ENCODE data around the gene DYNC1I2. TPM values are rescaled to one million over a fixed set of nuclear protein-coding genes. Genes with fewer than 3 reads are reported as not detected.
A peak's percentile ranks its signal among the peaks of the same experiment; 100 is the strongest.

Gene DYNC1I2
- 136 TPM for polyA plus RNA-seq (2013, experiment 1 of 2; ENCODE audit: insufficient read length)
- 126 TPM for polyA plus RNA-seq (2013, experiment 2 of 2; ENCODE audit: insufficient read length)

DNA sequence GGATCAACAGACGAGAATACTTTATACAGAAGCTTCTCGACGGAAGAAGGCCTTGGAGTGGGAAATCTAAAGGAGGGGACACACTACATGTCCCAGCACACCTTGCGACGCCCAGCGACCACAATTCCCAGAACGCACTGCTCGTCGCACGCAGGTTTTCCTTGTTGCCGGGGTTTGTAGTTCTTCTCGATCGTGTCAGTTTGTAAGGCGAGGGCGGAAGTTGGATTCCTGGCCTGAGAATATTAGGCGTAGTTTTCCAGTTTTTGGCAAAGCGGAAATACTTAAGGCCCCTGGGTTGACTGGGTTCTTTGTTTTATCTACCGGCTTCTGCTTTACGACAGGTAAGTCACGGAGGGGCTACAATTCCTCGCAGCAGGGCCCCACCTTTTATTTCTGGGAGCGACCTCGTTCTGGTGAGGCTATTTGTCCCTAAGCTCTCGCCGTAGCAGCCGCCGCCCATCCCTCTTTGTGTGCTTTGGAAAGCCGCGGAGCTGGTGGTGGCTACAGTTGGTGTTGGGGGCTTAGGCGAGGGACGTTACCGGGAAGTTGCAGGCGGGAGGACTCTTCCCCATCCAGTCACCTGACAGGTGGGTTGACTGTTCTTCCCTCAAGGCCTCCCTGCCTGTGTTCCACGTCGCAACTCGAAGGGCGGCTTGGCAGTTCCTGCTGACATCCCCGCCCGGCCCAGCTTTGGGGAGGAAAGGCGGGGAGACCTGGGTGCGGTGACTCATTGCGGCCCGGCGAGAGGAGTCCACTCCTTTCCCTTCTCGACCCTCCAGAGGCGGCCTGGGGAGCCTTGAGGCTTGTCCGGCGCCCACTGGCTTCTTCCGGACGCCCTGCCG, at the start of gene DYNC1I2:
TSS of gene DYNC1I2 (plus strand) at position 183 of the 842 bp plus-strand sequence. CDS start 2,687 bp downstream, outside the sequence.
- peak; percentile 98 for DNase-seq

DNA sequence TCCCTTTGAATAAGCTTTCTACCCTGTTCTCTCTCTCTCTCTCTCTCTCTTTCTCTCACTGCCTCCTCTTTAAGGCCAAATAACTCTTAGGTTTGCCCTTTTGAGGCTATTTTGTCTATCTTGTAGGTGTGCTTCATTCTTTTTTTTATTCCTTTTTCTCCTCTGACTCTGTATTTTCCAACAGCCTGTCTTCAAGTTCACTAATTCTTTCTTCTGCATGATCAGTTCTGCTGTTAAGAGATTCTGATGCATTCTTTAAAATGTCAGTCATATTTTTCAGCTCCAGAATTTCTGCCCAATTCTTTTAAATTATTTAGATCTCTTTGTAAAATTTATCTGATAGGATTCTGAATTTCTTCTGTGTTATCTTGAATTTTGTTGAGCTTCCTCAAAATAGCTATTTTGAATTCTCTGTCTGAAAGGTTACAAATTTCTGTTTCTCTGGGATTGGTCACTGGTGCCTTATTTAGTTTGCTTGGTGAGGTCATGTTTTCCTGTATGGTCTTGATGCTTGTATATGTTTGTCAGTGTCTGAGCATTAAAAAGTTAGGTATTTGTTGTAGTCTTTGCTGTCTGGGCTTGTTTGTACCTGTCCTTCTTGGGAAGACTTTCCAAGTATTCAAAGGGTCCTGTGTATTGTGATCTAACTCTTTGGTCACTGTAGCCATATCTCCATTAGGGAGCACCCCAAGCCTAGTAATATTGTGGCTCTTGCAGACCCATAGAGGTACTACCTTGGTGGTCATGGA, 35.4 kb upstream of the DYNC1I2 start:
- no peak for DNase-seq

DNA sequence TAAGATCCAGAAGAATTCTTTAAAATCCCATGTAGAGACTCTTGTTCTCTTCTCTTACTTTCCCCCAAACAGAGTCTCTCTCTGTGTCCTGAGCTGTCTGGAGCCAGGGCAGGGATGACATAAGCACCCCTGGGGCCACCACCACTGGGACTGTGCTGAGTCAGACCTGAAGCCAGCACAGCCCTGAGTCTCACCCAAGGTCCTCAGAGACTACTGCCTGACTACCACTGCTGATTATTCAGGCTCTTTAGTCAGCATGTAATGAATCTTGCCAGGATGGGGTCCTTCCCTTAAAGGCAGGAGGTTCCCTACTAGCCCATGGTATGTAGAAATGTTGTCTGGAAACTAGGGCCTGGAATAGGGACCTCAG, 34.9 kb upstream of the DYNC1I2 start:
- DNase-seq, result peak; percentile 92

DNA sequence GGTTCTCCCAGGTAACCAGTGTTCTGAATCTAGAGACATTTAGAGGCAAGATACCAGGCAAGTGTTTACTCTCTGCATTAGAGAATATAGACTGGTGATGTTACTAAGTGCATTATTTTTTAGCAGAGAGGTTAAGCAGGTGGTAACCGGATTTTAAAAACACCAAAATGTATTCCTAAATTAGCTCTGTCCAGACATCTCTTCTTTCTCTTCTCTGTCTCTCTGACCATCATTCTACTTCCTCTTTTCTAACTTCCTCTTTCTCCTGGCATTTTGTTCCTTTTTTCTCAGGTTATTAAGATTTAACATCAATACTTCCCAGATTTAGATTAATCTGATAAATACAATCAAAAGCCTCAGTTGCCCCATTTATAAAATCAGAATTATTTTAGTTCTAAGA, 31.7 kb upstream of the DYNC1I2 start:
- no peak for DNase-seq

DNA sequence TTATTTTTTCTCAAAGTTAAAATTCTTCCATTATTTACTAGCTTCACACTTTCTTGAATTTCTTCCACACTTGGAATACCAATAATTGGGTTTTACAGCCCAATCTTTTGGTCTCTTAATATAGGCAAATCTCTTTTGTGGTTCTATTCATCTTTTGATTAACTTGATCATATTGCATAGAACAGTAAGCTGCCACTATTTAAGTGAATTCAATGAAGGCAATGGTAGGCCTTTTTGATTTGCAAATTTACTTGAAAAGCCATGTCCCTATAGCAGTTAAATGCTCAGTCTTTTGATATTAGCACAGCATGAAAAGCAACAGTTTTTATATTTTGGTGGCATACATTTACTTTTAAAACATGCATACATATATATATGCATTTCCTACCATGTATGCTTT, 20.2 kb upstream of the DYNC1I2 start:
- no peak for DNase-seq

DNA sequence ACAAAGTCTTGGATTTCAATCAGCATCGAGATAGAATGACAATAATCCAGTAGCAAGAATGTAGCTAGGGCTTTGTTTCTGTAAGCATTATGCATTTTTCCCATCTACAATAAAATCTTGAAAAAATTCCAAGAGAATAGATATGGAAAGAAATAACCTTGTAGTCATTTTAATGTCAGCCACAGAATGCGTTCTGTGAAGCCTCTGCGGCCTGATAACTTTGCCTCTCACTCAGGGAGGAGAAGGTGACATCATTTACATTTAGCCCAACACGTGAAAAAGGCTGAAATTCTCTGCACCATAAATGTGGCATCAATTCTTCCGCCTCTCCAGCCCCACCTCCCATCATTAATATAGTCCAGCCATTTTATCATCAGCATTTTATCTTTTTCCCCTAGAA, 19.1 kb upstream of the DYNC1I2 start:
- no peak for DNase-seq

DNA sequence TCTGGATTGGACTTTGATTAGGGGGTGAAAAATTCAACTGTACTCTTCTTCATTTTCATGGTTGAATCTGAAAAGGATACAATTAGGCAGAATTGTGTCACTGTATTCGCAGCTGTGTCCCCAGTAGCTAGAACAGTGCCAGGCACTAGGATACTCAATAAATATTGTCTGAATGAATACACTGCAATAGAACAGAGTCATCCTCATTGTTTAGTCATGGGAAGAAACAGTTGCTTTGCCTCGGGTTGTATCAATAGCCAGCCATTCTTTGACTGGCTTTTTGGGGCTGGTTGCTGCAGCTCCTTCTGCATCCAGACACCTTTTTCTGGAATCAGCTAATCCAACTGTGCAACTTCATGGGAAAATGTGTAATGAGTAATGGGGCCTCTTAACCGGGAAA, 18.1 kb upstream of the DYNC1I2 start:
- DNase-seq, result no peak

DNA sequence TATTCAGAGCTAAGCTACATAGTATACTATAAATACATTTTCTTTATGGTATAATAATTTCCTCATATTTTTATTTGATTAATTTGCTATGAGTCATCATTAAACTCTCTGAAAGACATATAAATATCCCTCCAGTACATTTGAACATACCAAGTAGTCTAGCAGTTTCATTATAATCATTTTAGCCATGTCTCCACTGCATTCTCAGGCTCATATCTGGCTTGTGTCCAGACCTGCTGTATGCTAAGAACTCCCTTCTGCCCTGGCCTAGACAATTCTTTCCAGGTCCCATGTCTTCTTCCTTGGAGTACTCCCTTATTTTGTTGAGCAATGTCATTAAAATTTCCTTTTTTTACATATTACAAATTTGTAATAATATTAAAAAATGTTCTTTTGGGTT, 16.6 kb upstream of the DYNC1I2 start:
- peak; percentile 80 for DNase-seq

DNA sequence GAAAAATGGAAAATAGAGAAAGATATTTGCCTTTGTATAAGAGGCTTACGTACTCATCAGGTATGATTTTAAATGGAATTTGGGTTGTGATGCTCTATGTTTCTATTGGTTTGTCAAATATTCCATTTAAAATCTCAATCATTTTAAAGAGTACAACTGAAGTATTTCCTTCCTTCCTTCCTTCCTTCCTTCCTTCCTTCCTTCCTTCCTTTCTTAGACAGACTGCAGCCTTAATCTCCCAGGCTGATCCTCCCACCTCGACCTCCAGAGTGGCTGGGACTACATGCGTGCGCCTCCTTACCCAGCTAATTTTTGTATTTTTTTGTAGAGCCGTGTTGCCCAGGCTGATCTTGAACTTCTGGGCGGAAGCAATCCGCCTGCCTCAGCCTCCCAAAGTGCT, 15.4 kb upstream of the DYNC1I2 start:
- DNase-seq, result no peak

DNA sequence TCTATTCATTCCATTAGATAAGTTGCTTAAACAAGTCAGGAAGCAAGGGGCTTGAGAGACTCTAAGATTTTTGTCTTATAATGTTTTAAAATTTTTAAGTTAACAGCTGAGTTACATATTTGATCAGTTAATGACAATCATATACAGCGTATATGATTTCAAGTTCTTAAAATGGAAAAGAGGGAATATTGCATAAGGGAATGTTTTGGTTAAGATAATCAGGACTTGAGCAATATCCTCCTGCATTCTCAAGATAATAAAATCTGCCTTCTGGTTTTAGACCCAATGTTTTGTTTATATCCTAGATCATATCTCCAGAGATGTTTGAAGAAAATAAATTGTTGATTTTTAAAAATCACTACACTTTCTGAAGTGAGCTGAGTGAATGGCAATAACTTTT, 13.4 kb upstream of the DYNC1I2 start:
- no peak for DNase-seq

DNA sequence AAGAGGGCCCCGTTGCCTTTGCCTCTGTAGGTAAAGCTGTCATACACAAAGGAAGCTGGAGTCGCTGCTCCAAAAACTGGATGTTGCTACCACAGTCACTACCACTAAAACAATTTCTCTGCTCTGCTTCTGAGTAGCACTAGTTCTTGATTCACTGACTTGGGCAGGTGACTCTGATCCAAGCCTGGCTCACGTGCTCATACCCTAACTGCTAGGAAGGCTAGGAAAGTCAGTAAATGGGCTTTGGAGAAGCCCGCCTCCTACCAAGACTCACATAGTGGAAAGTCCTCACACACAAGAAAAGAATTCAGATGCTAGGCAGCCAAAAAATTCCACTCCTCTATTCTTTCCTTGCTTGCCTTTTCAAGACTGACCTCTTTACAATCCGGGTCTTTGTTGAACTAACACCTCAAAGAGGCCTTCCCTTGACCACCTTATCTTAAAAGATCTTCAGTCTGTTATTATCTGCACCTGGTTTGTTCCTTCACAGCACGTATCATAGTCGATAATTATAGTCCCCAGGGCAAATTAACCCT, 11.4 kb upstream of the DYNC1I2 start:
- DNase-seq, result no peak

DNA sequence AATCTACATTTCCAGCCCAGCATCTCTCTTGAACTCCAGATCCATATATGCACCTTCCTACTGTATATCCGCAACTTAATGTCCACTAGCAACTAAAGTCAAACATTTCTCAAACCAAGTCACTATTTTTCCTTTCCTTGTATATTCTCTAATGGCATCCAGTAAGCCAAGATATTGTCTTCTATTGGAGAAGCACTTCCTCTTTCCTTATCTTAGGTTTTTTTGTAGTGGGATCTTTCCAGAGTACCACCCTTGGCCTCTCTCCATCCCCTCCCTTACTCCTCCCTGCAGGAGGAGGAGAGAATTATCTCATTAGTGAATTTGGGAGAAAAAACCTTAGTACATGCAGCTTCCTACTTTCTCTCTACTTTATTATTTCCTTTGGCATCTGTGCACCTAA, 8.7 kb upstream of the DYNC1I2 start:
- no peak for DNase-seq

DNA sequence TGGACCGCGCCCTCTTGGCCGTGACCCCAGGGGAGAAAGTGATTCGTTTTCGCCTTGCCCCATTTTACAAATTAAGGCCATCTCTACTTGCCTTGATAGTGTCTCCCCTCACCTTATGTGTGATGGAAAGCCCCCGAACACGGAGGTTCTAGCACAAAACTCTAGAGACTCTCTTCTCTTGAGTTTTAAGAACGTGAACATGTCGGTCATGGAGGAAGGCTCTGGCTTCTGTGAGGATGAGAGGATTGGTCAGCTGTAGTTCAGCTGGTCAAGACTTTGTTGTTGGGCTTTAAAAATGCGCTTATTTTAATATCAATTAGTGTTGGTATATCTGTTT, 828 bp downstream of the DYNC1I2 start:
- DNase-seq, result no peak

DNA sequence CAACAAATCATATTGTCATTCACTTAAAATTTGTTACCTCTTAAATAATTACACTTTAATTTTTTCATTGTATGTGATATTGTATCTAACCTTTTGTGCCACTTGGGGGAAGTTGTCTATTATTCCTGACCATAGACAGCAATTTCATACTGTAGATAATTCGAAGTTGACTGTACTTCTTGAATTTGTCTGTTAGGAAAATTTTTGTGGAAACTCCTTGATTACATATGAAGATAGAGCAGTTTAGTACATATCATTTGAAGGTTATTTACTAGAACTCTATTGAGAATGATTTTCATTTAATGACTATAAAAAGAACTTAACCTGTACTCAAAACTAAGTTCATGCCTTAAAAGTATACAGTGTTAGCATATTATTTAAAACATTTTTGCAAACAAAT, 5.1 kb downstream of the DYNC1I2 start:
- no peak for DNase-seq

DNA sequence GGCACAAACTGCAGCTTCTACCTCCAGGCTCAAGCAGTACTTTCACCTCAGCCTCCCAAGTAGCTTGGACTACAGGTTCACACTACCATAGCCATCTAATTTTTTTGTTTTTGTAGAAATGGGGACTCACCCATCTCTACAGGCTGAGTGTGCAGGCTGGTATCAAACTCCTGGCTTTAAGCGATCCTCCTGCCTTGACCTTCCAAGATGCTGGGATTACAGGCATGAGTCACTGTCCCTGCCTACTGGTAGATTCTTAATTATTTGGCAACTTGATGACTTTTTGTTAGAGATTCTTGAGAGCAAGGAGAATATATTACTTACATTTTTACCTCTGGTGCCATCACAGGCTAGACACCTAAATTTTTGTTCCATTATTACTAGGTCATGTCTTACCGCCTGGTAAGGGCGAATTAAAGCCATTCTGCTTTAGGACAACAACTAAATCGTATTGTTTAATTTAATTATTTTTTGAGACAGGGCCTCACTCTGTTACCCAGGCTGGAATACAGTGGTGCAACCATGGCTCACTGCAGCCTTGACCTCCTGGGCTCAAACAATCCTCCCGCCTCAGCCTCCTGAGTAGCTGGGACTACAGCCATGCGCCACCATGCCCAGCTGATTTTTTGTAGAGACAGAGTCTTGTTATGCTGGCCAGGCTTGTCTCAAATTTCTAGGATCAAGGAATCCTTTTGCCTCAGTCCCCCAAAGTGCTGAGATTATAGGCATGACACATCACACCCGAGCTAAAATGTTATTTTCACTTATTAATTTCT, 15.7 kb downstream of the DYNC1I2 start:
- peak; percentile 23 for DNase-seq

DNA sequence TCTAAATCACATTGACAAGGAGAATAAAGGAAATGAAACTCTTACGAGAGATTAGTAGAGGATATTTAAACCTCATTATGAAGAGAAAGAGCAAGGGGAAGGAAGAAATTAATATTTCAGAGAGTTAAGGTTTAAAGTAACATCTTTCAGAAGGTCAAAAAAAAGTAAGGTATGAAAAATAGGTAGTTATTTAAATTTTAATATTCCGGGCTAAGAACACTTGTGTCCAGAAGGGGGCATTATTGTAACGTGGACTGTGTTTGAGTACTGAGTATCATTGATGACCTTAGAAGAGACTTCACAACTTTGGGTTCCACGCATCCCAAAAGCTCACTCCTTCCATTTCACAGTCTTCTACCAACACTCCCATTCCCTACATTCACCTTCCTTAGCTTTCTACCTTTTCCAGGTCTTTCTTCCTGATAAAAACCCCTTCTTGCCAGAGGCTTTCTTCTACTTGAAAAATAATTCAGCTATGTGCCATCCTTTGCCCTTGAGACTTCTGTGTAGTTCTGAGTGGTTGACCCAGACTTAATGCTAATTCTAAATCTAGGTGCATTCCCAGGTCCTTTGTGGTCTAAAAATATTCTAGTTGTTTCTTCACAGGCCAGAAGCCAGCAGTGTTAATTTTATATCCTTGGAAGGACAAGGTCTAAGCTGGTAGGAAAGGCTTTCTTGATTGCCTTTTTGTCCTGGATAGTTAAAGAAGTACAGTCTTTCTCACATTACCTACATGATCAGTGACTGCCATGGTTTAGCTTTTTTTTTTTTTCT, 16.5 kb downstream of the DYNC1I2 start:
- peak; percentile 27 for DNase-seq

DNA sequence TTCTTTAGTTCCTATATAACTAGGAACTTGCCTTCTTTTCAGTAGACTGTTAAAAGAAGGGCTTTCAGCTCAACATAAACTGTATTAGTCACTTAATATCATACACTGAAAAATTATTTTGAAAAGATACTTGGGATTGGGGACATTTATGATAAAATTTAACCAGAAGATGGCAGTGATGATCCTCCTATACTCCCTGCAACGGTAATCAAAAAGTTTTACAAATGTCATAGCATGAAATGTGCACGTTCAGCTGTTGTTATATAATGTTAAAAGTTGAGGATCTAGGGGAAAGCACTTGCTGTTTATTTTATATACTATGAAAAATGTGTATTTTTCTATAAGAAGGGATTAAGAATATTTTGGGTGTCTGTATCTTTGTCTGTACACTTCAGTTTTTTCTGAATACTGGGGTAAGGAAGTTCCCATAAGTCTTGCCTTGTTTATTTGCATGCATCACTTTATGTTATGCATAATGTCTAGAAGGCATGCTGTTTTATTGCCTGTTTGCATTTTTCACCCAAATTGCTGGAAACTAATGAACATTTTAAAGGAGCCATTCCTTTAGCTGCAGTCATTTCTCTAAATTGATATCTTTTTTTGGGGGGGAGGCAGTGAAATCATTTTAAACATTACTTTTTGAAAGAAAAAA, 19.0 kb downstream of the DYNC1I2 start:
- DNase-seq, result peak; percentile 33

DNA sequence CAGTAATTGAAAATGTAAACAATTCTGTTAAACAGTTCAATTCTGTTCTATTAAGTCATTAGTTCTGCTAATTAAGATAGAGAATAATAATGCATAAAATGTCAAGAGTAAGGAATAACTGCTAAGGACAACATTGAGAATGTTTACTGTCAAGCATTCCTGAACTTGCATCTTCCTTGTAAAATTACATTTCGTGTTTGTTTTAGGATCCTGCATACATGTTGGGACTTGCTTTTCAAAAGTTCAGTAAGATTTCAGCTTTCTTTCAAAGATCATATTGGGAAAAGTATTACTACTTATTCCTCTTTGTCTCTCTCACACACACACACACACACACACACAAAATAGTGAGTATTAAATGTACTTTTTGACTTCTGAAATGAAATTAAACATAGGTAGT, 20.5 kb downstream of the DYNC1I2 start:
- no peak for DNase-seq

DNA sequence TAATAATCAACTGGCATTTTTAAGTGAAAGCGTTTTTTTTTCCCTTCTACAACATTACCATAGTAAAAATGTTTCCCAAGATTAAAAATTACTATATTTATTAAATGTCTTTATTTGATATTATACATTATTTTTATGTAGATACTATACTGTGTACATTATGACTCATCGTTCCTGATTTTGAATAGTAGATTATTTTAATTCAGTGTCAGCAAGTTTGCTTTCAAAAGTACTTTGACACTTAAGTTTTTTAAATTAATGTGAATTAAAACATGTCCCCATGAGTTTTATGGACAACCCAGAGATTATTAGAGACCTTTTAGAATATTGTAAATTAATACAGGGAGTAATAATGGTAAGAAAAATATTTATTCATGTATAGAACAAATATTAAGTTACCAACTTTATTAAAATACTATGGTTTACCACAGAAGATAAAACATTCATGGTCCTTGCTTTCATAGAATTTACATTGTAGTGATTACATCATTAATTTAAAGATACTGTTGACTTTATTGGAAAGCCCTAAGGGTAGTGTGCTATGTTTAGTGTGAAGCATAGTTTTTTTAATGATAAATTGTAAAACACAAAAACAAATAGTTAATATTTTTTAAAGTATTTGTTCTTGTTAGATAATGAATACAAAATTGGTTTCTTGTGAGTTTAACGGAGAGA, 21.9 kb downstream of the DYNC1I2 start:
- DNase-seq, result no peak

DNA sequence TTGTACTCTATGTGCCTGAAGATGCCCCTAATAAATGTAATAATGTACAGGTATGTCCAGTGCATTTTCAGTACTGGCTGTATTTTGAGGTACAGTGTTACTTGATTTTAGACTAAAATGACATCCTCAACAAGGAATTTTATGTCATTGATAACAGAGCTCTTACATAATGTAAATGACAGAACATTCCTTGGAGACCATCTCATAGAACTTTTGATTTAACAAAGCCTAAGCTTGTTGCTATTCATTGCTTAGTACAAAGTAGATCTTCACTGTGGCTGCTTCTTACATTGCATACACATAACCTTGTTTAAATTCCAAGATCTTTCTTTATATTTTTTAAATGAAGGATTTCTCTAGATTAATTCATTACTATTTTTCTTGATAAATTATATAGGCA, 24.1 kb downstream of the DYNC1I2 start:
- DNase-seq, result peak; percentile 18

DNA sequence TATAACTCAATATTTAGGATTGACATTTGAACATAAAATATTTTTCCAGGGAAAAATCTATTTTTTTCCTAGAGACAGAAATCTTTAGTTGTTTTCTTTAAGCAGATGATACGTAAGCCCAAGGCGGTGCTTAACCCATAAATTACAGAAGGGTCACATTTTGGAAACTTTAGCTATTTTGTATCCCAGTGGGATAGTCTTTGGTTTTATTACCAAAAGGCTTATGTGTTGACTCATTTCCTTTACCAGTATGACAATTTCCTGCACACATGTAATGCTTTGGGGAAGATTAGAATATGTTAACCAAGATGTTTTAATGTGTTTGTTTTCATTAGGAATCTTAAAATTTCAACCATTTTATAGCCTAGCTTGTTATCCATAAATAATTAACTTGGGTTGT, 24.8 kb downstream of the DYNC1I2 start:
- DNase-seq, result peak; percentile 91

Data from fibroblast of skin of back (primary cell).